Endometrial microvascular endothelial cells (primary cell): Measurements from ENCODE around the gene WNT5A. TPM values are rescaled to one million over a fixed set of nuclear protein-coding genes. Genes with fewer than 3 reads are reported as not detected.

ENCODE experiments used
- in situ Hi-C: cut with HindIII; loops from 2 replicates; pipeline ENCODE4 v1.10.0; 2017; ENCODE audit warnings: low sequenced_read_pairs, low pct_unique_long_range_greater_than_20kb; ENCODE audit errors: inconsistent ontology term
- total RNA-seq: library from RNA; depleted of rRNA; stranded (reverse); fragments of >200 nt; gene quantifications from one replicate; pipeline ENCODE4 v1.2.3, GENCODE V29; 2015; ENCODE audit errors: inconsistent ontology term

Gene WNT5A
- total RNA-seq, 1 donor from 2014 or later = 2.0 TPM

DNA sequence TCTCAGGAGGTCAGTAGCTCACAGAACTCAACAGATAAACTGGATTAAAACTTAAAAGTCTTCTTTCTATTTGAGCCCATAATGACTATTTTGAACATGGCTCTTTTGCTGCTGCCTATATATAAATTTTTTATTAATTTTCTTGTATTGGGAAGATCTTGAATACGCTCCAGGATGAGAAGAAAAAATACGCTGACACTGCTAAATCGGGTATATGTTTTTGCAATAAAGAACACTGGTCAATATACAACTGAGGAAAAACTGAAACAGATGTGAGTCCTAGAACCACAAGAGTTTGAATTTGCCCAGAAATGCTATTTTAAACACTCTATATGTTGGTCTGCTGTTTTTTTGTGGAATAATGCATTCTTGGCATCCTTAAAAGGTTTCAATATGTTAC is 20.6 kb downstream of the WNT5A start:
- in situ Hi-C loops = no loop called here

GRCh38 chr3:55461896-55462295 is 25.2 kb downstream of the WNT5A start:
- in situ Hi-C loops = no loop called here

DNA sequence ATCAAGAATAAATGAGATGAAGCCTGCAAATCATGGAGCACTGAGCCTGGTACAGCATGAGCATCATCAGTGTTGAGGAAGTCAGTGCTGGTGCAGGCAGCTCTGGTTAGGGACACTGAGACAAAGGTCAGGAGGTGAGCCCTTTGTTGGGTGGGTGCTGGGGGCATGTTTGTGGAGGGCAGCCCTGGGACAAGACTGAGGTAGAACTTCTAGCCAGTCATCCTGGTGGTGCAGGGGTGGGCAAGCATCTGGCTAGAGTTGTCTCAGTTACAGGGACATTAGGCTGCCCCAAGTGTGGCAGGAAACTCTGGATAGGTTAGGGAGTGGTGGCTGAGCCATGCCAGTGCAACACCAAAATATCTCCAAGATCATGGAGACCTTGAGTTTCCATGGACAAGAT is 27.3 kb downstream of the WNT5A start:
- in situ Hi-C loops = no loop called here

DNA sequence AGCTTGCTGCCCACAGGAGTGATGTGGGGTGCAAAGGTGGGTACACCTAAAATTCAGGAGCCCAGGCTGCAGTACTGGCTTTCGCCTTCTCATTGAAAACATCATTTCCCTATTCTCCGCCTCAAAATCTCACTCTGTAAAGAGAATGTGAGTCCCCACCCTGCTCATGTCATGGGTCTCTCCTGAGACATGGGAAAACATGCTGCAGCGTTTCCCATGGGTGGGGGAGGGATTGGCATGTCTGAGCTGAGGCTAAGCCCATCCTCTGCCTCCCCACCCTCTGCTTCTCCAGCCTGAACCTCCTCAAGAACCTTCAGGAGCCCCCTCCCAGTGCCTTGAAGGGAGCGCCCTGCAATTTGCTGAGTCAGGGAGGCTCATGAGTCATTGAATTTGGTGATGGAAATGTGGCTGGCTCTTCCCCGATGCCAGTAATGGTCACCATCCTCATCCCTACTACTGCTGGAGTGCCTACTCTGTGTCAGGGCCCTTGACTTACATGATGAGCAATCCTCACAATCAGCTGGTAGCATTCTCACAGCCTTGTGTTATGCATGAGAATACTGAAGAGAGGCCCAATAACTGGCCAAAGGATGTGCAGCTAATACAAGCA is 28.8 kb downstream of the WNT5A start:
- in situ Hi-C loops = no loop called here

GRCh38 chr3:55455915-55456314 is 31.2 kb downstream of the WNT5A start:
- in situ Hi-C loops = no loop called here

- in situ Hi-C loops = no loop called here
Measured at GRCh38 chr3:55454611-55455010, 32.5 kb downstream of the WNT5A start.

DNA sequence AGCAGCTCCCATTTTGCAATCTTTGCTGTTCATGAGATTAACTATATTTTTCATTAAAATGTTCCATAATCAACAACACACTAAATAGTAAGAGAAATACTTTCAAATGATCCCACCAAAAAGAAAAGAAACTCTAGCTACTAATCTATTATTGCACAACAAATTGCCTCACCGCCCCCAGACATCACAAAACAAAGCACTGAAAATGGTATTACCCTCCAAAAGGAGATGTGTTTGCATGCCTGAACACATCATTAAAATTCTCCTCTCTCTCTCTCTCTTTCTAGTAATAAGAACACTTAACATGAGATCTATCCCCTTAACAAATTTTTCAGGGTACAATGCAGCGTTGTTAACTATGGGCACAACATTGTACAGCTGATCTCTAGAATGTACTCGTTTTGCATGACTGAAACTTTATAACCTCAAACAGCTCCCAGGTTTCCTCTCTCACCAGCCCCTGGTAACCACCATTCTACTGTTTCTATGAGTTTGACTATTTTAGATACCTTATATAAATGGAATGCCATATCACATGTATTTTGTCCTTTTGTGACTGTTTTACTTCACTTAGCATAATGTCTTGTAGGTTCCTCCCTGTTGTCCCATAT is 33.1 kb downstream of the WNT5A start:
- in situ Hi-C loops = no loop called here

DNA sequence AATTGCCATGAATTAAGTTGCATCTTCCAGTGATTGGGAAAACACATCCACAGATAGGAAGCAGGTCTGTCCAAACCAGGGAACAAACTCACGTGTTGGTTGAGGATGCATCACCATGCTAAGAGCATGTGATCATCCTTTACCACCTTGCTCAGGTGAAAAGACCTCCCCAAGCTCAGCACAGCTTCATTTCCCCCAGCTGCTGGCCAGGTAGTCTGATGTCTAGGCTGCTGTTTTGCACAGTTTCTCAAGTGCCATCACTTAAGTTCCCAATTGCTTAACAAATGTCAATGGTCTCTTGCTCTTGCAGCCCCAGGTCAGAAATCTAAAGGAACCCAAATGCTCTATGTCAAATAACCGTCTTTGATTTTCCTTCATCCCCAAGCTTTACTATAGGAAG is 34.2 kb downstream of the WNT5A start:
- in situ Hi-C loops = no loop called here

- in situ Hi-C loops = no loop called here
Measured at GRCh38 chr3:55449527-55449926, 37.6 kb downstream of the WNT5A start.

DNA sequence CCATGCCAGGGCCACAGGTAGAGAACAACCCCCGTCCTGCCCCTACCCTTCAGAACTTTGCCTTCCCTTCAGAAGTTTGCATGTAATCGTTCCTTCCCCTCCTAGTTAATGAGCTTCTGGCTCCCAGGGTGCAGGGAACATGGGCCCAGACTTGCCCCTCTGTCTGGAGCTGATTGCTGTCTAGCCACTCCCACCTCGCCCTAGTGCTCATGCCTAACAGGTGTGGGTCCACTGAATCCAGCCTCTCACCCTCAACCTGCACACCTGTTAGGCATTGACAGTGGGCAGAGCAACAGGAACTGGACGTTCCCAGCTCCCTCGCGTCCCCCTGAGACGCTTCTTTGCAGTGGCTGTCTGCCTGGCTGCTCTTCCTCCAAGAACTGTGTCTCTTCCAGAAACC is 40.3 kb downstream of the WNT5A start:
- in situ Hi-C loops = no loop called here

GRCh38 chr3:55445551-55445950 is 41.6 kb downstream of the WNT5A start:
- in situ Hi-C loops = no loop called here

- in situ Hi-C loops = no loop called here
Measured at GRCh38 chr3:55443346-55443745, 43.8 kb downstream of the WNT5A start.

- in situ Hi-C loops = no loop called here
Measured at GRCh38 chr3:55442861-55443260, 44.2 kb downstream of the WNT5A start.

- in situ Hi-C loops = no loop called here
Measured at GRCh38 chr3:55441499-55441898, 45.6 kb downstream of the WNT5A start.

- in situ Hi-C loops = no loop called here
Measured at GRCh38 chr3:55440104-55440708, 46.9 kb downstream of the WNT5A start.

DNA sequence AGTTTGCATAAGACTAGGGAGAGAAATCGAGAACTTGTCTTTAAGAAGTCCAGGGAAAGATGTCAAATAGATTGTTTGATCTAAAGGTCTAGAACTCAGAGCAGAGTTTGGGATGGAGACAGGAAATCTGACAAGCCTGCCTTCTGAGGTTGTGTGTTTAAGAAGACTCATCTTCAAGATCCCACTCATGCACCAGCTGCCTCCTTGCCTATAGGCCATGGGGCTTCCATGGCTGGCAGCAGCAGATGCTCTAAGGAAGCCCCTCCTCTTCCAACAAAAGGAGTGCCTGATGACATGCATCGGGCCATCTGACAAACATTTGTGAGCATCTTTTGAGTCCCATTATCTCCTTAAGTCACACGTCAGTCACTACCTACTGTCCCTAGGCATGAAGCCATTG is 47.4 kb downstream of the WNT5A start:
- in situ Hi-C loops = no loop called here

GRCh38 chr3:55436644-55437043 is 50.5 kb downstream of the WNT5A start:
- in situ Hi-C loops = no loop called here

GRCh38 chr3:55435491-55435890 is 51.6 kb downstream of the WNT5A start:
- in situ Hi-C loops = no loop called here

- in situ Hi-C loops = no loop called here
Measured at GRCh38 chr3:55434789-55435188, 52.3 kb downstream of the WNT5A start.

- in situ Hi-C loops = no loop called here
Measured at GRCh38 chr3:55431041-55431440, 56.1 kb downstream of the WNT5A start.

DNA sequence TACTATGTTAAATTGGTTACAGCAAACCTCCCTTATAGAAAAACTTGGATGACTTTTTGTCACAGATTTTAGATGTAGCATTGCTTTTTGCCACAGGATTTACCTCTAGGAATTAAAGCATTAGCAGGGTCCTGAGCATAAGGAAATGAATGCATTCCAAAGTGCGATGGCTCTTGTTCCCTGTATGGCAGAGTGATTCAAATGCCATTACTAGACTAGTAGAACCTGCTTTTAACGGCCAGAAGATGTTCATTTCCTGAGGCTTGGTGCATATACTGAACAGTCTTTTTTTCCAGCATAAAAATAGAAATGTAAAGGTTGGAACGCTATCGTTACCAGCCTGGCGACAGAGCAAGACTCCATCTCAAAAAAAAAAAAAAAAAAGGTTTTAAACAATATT is 59.4 kb downstream of the WNT5A start:
- in situ Hi-C loops = no loop called here
